OCI-LY1 (cell line): ENCODE measurements around the gene EXTL2.
"Not testable (repeated sequence)": the region's sequence is repeated elsewhere in the genome, so short reads cannot be mapped to it uniquely, and the experiment has no call there.

Source experiments
- H2AFZ ChIP-seq: fragments of 200-600 bp; sonication (generic), shearing (Covaris generic); 2 replicates; pipeline ENCODE4 v1.6.0; 2014; ENCODE audit warnings: antibody characterized with exemption, mild to moderate bottlenecking, low read length
- H3F3A ChIP-seq: fragments of 200-600 bp; sonication (generic), shearing (Covaris generic); 2 replicates; pipeline ENCODE4 v1.6.0; 2014; ENCODE audit warnings: mild to moderate bottlenecking, antibody characterized with exemption, low read length, moderate library complexity; ENCODE audit not compliant: insufficient read depth
- H3K27ac ChIP-seq: fragments of 200-600 bp; sonication (generic); 2 replicates; pipeline ENCODE4 v1.5.1; 2014; ENCODE audit warnings: low read length, mixed run types, mild to moderate bottlenecking, low read depth; ENCODE audit not compliant: poor library complexity, severe bottlenecking
- H3K27me3 ChIP-seq: fragments of 200-600 bp; sonication (generic); 2 replicates; pipeline ENCODE4 v1.6.0; 2014; ENCODE audit warnings: antibody characterized with exemption, mild to moderate bottlenecking, low read length, moderate library complexity; ENCODE audit not compliant: insufficient read depth
- H3K36me3 ChIP-seq: fragments of 200-600 bp; sonication (generic); 2 replicates; pipeline ENCODE4 v1.6.1; 2014; ENCODE audit warnings: mild to moderate bottlenecking, antibody characterized with exemption, low read length, moderate library complexity, mixed read lengths; ENCODE audit not compliant: insufficient read depth
- H3K4me1 ChIP-seq: fragments of 200-600 bp; sonication (generic); 2 replicates; pipeline ENCODE4 v1.5.1; 2014; ENCODE audit warnings: mild to moderate bottlenecking, low read length, moderate library complexity; ENCODE audit not compliant: insufficient read depth, severe bottlenecking
- H3K4me2 ChIP-seq: fragments of 200-600 bp; sonication (generic), shearing (Covaris generic); 2 replicates; pipeline ENCODE4 v1.6.1; 2014; ENCODE audit warnings: low read length
- H3K4me3 ChIP-seq: fragments of 200-600 bp; sonication (generic); 2 replicates; pipeline ENCODE4 v1.5.1; 2014; ENCODE audit warnings: low read length, low read depth, mild to moderate bottlenecking, mixed read lengths; ENCODE audit not compliant: poor library complexity, severe bottlenecking
- H3K79me2 ChIP-seq: fragments of 200-600 bp; shearing (Covaris generic); 2 replicates; pipeline ENCODE4 v1.6.1; 2016; ENCODE audit warnings: mixed run types, low read length, mixed read lengths; ENCODE audit not compliant: insufficient read depth
- H3K9ac ChIP-seq: fragments of 200-600 bp; sonication (generic), shearing (Covaris generic); 2 replicates; pipeline ENCODE4 v1.6.1; 2014; ENCODE audit warnings: mild to moderate bottlenecking, low read length, mixed read lengths
- H3K9me2 ChIP-seq: fragments of 200-600 bp; sonication (generic), shearing (Covaris generic); 2 replicates; pipeline ENCODE4 v1.6.1; 2014; ENCODE audit warnings: low read depth, mild to moderate bottlenecking, low read length, mixed read lengths
- H3K9me3 ChIP-seq: fragments of 200-600 bp; shearing (Covaris generic); 2 replicates; pipeline ENCODE4 v1.6.1; 2014; ENCODE audit warnings: low read length, mixed read lengths
- H4K20me1 ChIP-seq: fragments of 200-600 bp; sonication (generic), shearing (Covaris generic); 2 replicates; pipeline ENCODE4 v1.6.0; 2016; ENCODE audit warnings: mild to moderate bottlenecking, low read length; ENCODE audit not compliant: insufficient read depth
- EZH2 ChIP-seq: fragments of 200-600 bp; sonication (generic), shearing (Covaris generic); IDR thresholded peaks from 2 replicates; pipeline ENCODE4 v1.8.0; 2017; ENCODE audit warnings: borderline replicate concordance, mixed run types, mild to moderate bottlenecking, antibody characterized with exemption, low read length, moderate library complexity, mixed read lengths
- TF ChIP-seq, protein P1 (sequence below): fragments of 200-600 bp; sonication (generic), shearing (Covaris generic); IDR thresholded peaks from 2 replicates; pipeline ENCODE4 v1.5.1; 2017; ENCODE audit warnings: mild to moderate bottlenecking, antibody characterized with exemption, low read length, moderate library complexity, mixed read lengths

Gene EXTL2

DNA sequence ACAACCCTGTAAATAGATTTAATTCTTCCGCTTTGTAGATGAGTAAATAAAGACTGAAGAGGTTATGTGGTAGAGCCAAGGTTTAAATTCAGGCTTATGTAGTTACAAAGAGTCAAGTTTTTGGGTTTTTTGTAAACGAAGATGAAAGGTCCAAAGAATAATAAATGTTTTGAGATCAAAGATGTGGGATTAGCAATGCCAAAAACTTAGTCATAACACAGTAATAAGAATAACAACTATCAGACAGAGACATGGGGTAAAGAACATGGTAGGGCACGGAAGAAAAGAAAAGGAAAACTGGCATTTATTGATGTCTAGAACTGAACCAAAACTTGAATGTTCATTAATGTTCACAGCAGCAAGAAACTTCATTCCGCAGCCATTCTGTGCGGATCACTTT lies 42.9 kb downstream of the EXTL2 start:
- no peak overlapping the region for H3K9ac ChIP-seq
- no peaks in the 10 kb centered on the region for H4K20me1 ChIP-seq
- no peak overlapping the region for H3K4me3 ChIP-seq
- no peak overlapping the region for H3K27ac ChIP-seq
- no peaks in the 10 kb centered on the region for H3K9me2 ChIP-seq
- no peak overlapping the region for H3K4me2 ChIP-seq
- H3K27me3 ChIP-seq = no peaks in the 10 kb centered on the region
- H3K4me1 ChIP-seq = no peaks in the 10 kb centered on the region
- H3K79me2 ChIP-seq = no peaks in the 10 kb centered on the region
- H3K9me3 ChIP-seq = no peaks in the 10 kb centered on the region
- no peaks in the 10 kb centered on the region for H3K36me3 ChIP-seq
- H2AFZ ChIP-seq = no peak overlapping the region
- no peaks in the 10 kb centered on the region for H3F3A ChIP-seq
- TF ChIP-seq, protein P1, sequence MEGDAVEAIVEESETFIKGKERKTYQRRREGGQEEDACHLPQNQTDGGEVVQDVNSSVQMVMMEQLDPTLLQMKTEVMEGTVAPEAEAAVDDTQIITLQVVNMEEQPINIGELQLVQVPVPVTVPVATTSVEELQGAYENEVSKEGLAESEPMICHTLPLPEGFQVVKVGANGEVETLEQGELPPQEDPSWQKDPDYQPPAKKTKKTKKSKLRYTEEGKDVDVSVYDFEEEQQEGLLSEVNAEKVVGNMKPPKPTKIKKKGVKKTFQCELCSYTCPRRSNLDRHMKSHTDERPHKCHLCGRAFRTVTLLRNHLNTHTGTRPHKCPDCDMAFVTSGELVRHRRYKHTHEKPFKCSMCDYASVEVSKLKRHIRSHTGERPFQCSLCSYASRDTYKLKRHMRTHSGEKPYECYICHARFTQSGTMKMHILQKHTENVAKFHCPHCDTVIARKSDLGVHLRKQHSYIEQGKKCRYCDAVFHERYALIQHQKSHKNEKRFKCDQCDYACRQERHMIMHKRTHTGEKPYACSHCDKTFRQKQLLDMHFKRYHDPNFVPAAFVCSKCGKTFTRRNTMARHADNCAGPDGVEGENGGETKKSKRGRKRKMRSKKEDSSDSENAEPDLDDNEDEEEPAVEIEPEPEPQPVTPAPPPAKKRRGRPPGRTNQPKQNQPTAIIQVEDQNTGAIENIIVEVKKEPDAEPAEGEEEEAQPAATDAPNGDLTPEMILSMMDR = no peak
- TF ChIP-seq EZH2 = no peak

DNA sequence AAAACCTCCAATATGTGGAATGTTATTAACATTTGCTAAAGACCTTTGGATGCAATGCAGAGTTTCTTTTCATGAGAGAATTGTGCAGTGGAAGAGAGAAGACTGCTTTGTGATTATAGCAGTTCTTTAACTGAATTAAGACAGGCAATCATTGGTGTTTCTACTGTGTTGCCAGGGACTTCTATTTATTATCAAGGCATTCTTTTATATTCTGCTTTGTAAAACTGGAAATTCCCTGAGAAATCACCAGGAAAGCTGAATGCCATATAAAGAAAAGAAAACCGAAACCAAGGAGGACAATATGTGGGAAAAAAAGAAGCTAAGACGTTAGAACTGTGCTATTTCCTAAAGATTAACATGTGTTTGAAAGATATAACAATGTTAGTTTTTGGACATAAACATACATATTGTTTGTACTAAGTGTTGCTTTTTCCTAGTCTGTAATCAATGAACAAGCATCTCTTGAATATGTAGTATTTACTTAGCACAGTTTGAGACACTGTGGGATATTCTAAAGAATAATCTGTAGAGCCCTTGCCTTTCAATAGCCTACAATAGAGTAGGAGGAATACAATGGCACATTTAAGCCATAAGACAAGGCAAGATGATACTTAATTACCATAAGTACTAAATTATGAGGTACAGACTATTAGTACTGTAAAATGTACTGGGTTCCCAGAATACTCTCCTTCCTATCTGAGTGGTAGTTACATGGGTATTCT lies 47.1 kb downstream of the EXTL2 start:
- H3K9ac ChIP-seq = no peak overlapping the region

DNA sequence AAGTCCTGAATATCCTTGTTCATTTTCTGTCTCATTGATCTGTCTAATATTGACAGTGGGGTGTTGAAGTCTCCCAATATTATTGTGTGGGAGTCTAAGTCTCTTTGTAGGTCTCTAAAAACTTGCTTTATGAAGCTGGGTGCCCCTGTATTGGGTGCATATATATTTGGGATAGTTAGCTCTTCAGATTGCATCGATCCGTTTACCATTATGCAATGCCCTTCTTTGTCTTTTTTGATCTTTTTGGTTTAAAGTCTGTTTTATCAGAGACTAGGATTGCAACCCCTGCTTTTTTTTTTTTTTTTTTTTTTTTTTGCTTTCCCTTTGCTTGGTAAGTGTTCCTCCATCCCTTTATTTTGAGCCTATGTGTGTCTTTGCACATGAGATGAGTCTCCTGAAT lies 51.5 kb downstream of the EXTL2 start:
- H3K36me3 ChIP-seq, H3F3A ChIP-seq, H4K20me1 ChIP-seq, H3K4me2 ChIP-seq, H3K9me3 ChIP-seq, H3K27me3 ChIP-seq, H3K9ac ChIP-seq, H3K4me1 ChIP-seq, H3K79me2 ChIP-seq, H3K27ac ChIP-seq, H3K9me2 ChIP-seq, H3K4me3 ChIP-seq, H2AFZ ChIP-seq: not testable (repeated sequence)

More for the DNA sequence above, 47.1 kb downstream of the EXTL2 start:
- Histone ChIP-seq H3K27me3 (no peaks in the 10 kb centered on the region), H3K79me2 (no peaks in the 10 kb centered on the region), H3K9me3 (no peaks in the 10 kb centered on the region), H3K27ac (no peak overlapping the region), H3K9me2 (no peaks in the 10 kb centered on the region), H3F3A (no peaks in the 10 kb centered on the region), H2AFZ (no peak overlapping the region), H3K4me2 (no peak overlapping the region), H4K20me1 (no peaks in the 10 kb centered on the region), H3K4me3 (no peak overlapping the region), H3K36me3 (no peaks in the 10 kb centered on the region), H3K4me1 (no peaks in the 10 kb centered on the region)
- TF ChIP-seq, protein P1 = no peak
- TF ChIP-seq EZH2 = no peak
